Activated CD4-positive, alpha-beta T cell treated with anti-CD3 and anti-CD28 coated beads for 24 hours (primary cell): ENCODE measurements around the gene CSF2.

ENCODE experiments used
- DNase-seq, 2 donors: peaks; one replicate each; pipeline ENCODE4 v3.0.0-alpha.2; 2020; ENCODE audit warnings: low read depth in 2 of 2

The CSF2 gene

GRCh38 chr5:132073231-132074013 is at the start of gene CSF2:
Gene CSF2 (plus strand): TSS chr5:132073789. CDS start chr5:132073824, 35 bp downstream.
- DNase-seq: no peak

DNA sequence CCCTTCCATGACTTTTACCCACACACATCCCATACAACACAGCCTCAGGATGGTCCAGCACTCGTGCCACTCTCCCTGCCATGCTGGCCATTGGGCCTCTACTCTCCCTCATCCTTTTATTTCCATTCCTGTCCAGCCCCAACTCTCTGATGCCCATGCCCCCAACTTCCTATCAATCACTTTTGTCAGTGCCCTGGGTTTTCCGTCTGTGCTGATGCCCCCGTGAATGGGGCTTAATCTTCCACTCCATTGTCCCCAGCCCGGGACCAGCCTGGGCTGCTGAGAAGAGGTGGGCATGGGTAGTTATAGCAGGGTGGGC is 49.5 kb upstream of the CSF2 start:
- DNase-seq: no peak

DNA sequence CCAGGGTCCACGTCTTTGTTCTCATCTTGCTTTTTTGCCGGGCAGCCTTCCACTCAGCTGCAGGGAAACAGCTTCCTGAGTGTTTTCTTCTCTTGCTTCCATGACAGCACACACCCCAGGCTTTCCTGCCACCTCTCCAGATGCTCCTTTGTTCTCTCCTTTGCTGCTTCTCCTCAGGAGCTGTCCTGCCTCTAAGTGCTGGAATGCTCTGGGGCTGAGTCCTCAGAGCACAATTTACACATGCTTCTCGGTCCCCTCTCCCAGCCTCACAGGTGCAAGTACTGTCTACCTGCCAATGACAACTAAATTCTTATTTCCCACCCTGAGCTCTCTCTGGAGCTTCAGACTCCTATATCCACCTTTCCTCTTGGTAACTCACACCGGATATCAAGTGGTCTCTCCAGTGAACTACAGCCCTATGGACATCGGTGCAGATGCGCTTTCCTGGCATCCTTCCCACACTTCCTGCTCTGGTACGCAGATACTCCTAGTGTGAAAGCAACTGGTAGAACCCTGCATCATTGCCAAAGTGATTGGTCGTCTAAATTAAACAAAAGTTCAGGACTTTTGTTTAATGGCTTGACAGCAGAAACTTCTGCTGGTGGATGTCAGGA is 48.7 kb upstream of the CSF2 start:
- no peak for DNase-seq

DNA sequence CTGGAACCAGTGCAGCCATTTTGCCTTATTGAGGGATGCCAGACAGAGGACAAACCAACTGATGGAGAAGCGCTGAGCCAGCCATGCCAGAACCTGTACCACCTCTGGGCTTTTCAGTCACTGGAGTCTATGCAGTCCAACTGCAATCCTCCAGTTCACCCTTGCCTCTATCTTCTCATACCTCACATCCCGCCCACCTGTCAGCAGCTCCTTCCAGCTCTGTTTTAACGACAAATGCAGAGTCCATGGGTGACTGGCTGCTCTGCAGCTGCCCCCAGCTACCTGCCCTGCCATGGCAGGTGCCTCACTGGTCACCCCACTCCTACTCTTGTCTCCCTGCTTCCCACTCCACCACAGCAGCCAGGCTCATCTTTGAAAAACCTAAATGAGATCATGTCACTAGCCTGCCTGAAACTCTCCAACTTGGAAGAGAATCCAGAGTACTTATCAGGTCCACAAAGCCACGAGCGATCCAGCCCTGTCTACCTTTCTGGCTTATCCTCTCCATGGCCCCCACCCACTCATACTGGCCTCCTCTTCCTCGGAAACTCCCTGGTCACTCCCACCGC is 48.1 kb upstream of the CSF2 start:
- no peak for DNase-seq

DNA sequence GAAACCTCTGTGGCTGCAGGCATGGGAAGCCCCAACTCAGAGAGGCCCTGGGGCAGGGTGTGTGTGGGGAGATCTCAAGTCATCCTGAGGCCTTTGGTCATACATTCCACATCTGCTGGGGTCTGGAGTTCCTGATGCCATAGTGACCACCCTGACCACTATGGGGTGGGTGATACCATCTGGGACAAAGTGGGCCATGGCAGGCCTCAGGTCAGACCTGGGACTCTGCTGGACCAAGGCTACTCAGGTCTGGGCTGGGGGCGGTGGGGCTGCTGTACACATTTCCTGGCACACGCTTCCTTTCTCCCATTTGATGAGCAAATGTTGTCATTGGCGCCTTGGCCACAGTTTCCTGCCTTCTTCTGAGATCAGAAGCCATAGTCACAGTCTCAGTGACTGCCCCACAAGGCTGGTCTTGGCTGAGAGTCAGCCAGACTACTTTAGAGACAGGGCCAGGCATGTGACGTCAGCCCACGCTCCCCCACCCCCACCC is 47.0 kb upstream of the CSF2 start:
- DNase-seq: no peak

DNA sequence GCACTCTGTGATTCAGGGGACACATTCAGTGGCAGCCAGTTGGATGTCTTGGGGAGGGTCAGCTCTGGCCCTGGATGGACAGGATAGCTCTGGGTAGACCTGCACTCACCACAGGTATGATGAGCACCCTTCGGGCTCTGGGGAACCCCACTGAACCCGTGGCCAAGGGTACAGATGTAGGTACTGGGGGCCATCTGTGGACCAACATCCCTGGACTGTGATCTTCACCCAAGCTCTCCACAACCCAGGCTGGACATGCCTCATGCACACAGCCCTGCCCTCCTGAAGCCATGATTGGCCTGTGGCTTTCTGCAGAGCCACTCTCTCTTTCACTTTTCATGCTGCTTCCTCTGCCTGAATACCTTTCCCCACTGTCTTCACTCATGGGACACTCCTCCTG is 46.6 kb upstream of the CSF2 start:
- no peak for DNase-seq

GRCh38 chr5:132029609-132030330 is 43.8 kb upstream of the CSF2 start:
- DNase-seq: no peak

GRCh38 chr5:132030610-132031009 is 43.0 kb upstream of the CSF2 start:
- no peak for DNase-seq

DNA sequence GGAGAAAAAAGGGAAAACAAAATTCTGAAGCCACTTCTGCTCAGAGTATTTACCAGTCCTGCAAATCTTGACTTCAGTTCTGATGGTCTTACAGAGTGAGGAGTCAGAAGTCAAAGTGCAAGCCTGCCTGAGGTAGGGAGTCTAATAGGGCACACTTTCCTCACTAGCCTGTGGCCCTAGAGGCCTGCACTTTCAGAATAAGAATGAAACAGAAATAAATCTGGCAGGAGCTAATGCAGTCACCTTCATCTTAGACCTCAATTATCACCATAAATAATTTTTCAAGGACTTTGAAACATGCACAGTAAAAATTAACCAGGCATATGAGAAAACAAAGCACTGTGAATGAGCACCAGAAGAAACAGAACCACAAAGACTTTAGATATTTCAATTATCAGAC is 41.4 kb upstream of the CSF2 start:
- no peak for DNase-seq

GRCh38 chr5:132033122-132033521 is 40.5 kb upstream of the CSF2 start:
- no peak for DNase-seq

- no peak for DNase-seq
These were observed 36.2 kb upstream of the CSF2 start for GRCh38 chr5:132037353-132037752.

GRCh38 chr5:132044207-132044606 is 29.4 kb upstream of the CSF2 start:
- DNase-seq: no peak

- DNase-seq: no peak
These were observed 26.7 kb upstream of the CSF2 start for GRCh38 chr5:132046880-132047299.

DNA sequence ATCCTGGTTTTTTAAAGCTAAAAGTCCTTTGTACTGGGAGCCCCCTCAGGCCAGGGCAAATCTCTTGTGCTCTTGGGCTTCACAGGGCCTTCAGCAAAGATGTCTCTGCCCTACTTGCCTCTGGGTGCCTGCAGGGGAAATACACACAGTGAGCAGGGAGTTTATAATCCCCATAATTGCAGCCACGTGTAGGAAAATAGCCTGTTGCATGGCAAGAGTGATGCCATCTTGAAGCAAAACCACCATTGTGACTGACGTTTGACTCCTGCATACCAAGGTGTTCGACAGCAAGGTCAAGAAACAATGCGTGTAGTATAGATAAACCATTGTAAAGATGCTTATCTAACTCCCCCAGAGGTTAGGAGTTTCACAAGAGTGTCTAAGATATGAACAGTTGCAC is 24.5 kb upstream of the CSF2 start:
- DNase-seq: no peak

DNA sequence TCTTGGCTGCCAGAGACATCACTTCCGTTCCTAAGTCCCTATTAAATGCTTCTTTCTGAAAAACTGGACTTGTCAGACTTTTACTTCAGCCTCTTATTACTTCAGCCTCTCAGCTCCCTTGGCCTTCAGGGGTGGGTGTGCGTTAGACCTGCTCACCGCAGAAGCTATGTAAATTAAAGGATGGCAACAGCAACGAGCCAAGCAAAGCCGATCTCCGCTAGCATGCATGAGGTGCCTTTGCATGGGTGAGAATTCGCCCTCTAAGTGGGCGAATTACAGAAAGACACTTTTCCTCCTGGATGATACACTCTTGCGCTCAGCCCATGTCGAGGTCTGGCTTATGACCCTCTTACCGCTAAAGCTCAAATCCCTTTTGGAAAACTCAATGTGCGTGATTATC is 24.0 kb upstream of the CSF2 start:
- DNase-seq: no peak

- no peak for DNase-seq
These were observed 23.5 kb upstream of the CSF2 start for GRCh38 chr5:132050136-132050535.

DNA sequence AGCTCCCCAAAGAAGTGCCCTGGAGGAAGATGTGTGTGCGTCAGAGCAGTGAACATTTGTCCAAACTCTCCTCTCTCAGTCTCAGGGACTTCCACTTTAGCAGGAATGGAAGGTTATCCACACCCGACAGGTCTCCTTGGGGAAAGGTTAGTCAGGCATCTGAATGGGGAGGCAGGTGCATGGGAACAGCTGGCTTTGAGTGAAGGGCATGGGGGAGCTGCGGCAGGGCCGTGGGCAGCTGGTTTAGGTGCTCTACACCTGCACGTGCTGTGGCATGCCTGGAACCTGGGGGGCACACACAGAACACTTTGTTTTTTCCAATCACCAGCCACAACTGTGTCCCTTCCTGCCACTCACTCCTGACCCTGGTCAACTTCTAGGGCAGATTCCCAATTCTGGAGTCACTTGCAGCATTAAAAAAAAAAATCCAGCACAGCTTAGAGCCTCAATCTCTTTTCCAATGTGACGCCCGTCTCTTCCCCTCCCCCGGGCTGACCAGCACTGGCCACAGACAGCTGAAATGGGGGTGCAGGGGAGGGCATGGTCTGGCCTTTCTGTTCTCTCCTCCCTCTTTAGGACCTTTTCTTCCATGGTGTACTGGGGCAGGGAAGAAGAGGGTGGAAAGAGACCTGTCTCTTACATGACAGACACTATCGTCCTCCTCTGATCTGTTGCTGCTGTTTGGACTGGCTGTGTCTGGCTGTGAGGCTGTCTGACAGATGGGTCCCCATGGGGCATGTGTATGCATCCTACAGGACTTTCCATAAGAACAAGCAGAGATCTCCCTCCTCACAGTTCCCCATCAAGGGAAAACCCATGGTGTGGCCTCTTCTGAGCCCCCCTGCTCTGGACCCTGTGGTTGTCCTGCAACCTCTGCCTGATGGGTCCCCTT is 22.7 kb upstream of the CSF2 start:
- no peak for DNase-seq

GRCh38 chr5:132052520-132052919 is 21.1 kb upstream of the CSF2 start:
- no peak for DNase-seq

- no peak for DNase-seq
These were observed 20.1 kb upstream of the CSF2 start for GRCh38 chr5:132053483-132053882.

DNA sequence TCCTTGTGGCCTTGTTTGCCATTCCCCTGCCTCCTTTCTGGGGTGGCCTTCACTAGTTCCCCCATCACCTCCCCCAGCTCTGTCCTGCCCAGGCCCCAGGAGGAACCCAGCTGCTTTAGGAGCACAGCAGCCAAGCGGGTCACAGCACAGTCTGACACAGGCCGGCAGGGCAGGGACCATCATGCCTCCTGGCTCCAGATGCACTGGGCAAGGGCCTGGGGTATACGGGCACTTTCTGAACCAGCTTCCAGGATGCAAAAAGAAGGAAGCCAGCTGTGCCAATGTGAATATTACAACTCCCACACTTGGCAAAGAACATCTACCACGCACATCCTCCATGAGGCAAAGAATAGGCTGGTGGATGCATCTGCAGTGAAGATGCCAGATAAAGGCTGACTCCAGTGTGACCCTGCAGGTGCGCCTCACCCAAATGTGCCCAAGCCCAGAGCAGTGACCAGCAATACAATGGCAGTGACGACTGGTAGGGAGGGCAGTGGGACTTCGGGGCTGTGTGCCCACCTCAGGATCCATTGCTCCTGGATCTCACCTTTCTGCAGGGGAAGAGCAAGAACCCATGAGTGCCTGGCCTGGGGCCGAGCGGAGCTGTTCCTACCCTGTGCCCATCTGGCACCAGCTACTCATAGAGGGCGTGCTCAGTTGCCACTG is 19.4 kb upstream of the CSF2 start:
- DNase-seq: no peak
